HepG2 (cell line): ENCODE measurements around the gene SMPD3. TPM values are rescaled to one million over a fixed set of nuclear protein-coding genes. Genes with fewer than 3 reads are reported as not detected.

Source experiments
- EP300 ChIP-seq, 3 experiments: sonication (generic) in 1 of 3; formaldehyde crosslinking in 1 of 3; IDR thresholded peaks; 2 replicates each; pipeline versions ENCODE4 v1.5.1 to v1.6.1; 2011 to 2020; ENCODE audit warnings: low read depth in 2 of 3, low read length in 2 of 3, borderline replicate concordance in 1 of 3, improper control_type of control experiment in 1 of 3, mild to moderate bottlenecking in 1 of 3, missing genetic modification reagents in 1 of 3, moderate library complexity in 1 of 3
- HES4 ChIP-seq: sonication (generic); formaldehyde crosslinking; IDR thresholded peaks from 2 replicates; pipeline ENCODE4 v1.9.0; 2021; ENCODE audit warnings: mild to moderate bottlenecking, missing genetic modification reagents, borderline replicate concordance
- MAFF ChIP-seq: IDR thresholded peaks from 2 replicates; pipeline ENCODE4 v1.6.1; 2011; ENCODE audit warnings: low read depth, low read length, improper control_type of control experiment
- TBX3 ChIP-seq: fragments of 450-650 bp; IDR thresholded peaks from 2 replicates; pipeline ENCODE4 v1.6.1; 2017; ENCODE audit warnings: antibody characterized with exemption, mild to moderate bottlenecking, inconsistent platforms, borderline replicate concordance
- ZFP82 ChIP-seq: sonication (generic); formaldehyde crosslinking; IDR thresholded peaks from 2 replicates; pipeline ENCODE4 v1.5.1; 2020; ENCODE audit warnings: mild to moderate bottlenecking, missing genetic modification reagents, borderline replicate concordance
- ZNF354B ChIP-seq: sonication (generic); formaldehyde crosslinking; IDR thresholded peaks from 2 replicates; pipeline ENCODE4 v1.8.0; 2022; ENCODE audit warnings: mild to moderate bottlenecking, missing genetic modification reagents
- ZNF530 ChIP-seq: sonication (generic); formaldehyde crosslinking; IDR thresholded peaks from 2 replicates; pipeline ENCODE4 v1.5.0; 2020; ENCODE audit warnings: low read depth, mild to moderate bottlenecking, missing genetic modification reagents
- polyA plus RNA-seq, 8 experiments: library from polyadenylated mRNA; depleted of rRNA in 3 of 8; stranded (reverse) in 7 of 8; unstranded in 1 of 8; fragments of >200 nt; fragmentation: Illumina TruSeq in 4 of 8; extraction: Trizol in 4 of 8; gene quantifications; 2 replicates each; pipeline versions ENCODE4 v1.2.1 to v1.2.3, GENCODE V29; 2011 to 2016; ENCODE audit warnings: low read depth in 4 of 8, missing spikeins in 1 of 8, mixed read lengths in 1 of 8; ENCODE audit not compliant: insufficient read depth in 1 of 8
- total RNA-seq, 5 experiments: library from RNA; depleted of rRNA; stranded (reverse); fragments of >200 nt; fragmentation: Illumina TruSeq; extraction: Trizol; gene quantifications; 2 replicates each; pipeline ENCODE4 v1.2.3, GENCODE V29; 2016; ENCODE audit warnings: low read depth in 1 of 5
- TF ChIP-seq, protein P1 (sequence below): sonication (generic); formaldehyde crosslinking; IDR thresholded peaks from 2 replicates; pipeline ENCODE4 v1.4.0; 2020; ENCODE audit warnings: missing genetic modification reagents, borderline replicate concordance
- TF ChIP-seq, protein P2 (sequence below): sonication (generic); formaldehyde crosslinking; IDR thresholded peaks from 2 replicates; pipeline ENCODE4; 2020; ENCODE audit warnings: missing genetic modification reagents, mild to moderate bottlenecking, borderline replicate concordance
- TF ChIP-seq, protein P3 (sequence below): sonication (generic); formaldehyde crosslinking; IDR thresholded peaks from 2 replicates; pipeline ENCODE4 v1.8.1; 2023; ENCODE audit warnings: mild to moderate bottlenecking, missing genetic modification reagents
- TF ChIP-seq, protein P4 (sequence below): sonication (generic); formaldehyde crosslinking; IDR thresholded peaks from 2 replicates; pipeline ENCODE4 v1.5.1; 2020; ENCODE audit warnings: missing genetic modification reagents, mild to moderate bottlenecking, borderline replicate concordance
- TF ChIP-seq, protein P5 (sequence below): sonication (generic); formaldehyde crosslinking; IDR thresholded peaks from 2 replicates; pipeline ENCODE4 v1.4.0; 2020; ENCODE audit warnings: missing genetic modification reagents
- TF ChIP-seq, protein P6 (sequence below): sonication (generic); formaldehyde crosslinking; IDR thresholded peaks from 2 replicates; pipeline ENCODE4 v1.5.0; 2020; ENCODE audit warnings: missing genetic modification reagents

The SMPD3 gene
- total and polyA plus RNA-seq, 2 of the 13 experiments (the other 11 are each of a cell fraction or from before 2014, with no cell fraction given): 0.07 to 0.32 TPM

DNA sequence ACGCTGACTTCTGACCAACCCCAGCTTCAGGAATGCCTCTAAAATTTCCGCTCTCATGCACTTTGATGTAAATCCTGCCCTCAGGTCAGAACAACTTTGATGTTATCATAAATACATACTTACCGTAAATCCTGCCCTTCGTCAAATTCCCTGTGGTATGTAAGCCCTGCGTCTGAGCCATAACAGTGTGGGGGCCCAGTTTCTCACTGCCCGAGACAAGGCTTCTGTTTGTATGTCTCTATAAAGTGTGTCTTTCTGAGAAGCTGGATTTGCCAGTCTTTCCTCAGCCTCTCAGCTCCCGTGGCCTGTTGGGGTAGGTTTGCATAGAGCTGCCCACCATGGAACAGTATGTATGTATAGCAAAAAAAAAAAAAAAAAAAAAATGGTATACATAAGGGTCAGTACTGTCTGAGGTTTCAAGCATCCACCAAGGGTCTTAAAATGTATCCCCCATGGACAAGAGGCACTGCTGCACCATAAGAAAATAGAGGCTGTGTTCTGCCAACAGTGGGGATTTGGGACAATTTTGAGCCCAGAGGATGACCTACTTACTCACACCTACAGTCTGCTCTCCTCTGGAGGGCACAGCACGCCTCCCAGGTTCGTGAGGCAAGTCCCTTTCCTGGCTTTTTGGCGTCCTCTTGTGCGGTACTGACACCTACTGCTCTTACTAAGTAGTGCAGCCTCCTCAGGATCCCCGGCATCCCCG lies 120.0 kb downstream of the SMPD3 start (continued):
- TF ChIP-seq, protein P1, sequence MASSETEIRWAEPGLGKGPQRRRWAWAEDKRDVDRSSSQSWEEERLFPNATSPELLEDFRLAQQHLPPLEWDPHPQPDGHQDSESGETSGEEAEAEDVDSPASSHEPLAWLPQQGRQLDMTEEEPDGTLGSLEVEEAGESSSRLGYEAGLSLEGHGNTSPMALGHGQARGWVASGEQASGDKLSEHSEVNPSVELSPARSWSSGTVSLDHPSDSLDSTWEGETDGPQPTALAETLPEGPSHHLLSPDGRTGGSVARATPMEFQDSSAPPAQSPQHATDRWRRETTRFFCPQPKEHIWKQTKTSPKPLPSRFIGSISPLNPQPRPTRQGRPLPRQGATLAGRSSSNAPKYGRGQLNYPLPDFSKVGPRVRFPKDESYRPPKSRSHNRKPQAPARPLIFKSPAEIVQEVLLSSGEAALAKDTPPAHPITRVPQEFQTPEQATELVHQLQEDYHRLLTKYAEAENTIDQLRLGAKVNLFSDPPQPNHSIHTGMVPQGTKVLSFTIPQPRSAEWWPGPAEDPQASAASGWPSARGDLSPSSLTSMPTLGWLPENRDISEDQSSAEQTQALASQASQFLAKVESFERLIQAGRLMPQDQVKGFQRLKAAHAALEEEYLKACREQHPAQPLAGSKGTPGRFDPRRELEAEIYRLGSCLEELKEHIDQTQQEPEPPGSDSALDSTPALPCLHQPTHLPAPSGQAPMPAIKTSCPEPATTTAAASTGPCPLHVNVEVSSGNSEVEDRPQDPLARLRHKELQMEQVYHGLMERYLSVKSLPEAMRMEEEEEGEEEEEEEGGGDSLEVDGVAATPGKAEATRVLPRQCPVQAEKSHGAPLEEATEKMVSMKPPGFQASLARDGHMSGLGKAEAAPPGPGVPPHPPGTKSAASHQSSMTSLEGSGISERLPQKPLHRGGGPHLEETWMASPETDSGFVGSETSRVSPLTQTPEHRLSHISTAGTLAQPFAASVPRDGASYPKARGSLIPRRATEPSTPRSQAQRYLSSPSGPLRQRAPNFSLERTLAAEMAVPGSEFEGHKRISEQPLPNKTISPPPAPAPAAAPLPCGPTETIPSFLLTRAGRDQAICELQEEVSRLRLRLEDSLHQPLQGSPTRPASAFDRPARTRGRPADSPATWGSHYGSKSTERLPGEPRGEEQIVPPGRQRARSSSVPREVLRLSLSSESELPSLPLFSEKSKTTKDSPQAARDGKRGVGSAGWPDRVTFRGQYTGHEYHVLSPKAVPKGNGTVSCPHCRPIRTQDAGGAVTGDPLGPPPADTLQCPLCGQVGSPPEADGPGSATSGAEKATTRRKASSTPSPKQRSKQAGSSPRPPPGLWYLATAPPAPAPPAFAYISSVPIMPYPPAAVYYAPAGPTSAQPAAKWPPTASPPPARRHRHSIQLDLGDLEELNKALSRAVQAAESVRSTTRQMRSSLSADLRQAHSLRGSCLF: no peak
- no peak for TF ChIP-seq ZNF530 (CRISPR knock-in tag)
- TF ChIP-seq ZFP82: no peak
- TF ChIP-seq TBX3: no peak
- TF ChIP-seq, protein P2, sequence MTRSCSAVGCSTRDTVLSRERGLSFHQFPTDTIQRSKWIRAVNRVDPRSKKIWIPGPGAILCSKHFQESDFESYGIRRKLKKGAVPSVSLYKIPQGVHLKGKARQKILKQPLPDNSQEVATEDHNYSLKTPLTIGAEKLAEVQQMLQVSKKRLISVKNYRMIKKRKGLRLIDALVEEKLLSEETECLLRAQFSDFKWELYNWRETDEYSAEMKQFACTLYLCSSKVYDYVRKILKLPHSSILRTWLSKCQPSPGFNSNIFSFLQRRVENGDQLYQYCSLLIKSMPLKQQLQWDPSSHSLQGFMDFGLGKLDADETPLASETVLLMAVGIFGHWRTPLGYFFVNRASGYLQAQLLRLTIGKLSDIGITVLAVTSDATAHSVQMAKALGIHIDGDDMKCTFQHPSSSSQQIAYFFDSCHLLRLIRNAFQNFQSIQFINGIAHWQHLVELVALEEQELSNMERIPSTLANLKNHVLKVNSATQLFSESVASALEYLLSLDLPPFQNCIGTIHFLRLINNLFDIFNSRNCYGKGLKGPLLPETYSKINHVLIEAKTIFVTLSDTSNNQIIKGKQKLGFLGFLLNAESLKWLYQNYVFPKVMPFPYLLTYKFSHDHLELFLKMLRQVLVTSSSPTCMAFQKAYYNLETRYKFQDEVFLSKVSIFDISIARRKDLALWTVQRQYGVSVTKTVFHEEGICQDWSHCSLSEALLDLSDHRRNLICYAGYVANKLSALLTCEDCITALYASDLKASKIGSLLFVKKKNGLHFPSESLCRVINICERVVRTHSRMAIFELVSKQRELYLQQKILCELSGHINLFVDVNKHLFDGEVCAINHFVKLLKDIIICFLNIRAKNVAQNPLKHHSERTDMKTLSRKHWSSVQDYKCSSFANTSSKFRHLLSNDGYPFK (CRISPR knock-in tag): no peak
- TF ChIP-seq, protein P3, sequence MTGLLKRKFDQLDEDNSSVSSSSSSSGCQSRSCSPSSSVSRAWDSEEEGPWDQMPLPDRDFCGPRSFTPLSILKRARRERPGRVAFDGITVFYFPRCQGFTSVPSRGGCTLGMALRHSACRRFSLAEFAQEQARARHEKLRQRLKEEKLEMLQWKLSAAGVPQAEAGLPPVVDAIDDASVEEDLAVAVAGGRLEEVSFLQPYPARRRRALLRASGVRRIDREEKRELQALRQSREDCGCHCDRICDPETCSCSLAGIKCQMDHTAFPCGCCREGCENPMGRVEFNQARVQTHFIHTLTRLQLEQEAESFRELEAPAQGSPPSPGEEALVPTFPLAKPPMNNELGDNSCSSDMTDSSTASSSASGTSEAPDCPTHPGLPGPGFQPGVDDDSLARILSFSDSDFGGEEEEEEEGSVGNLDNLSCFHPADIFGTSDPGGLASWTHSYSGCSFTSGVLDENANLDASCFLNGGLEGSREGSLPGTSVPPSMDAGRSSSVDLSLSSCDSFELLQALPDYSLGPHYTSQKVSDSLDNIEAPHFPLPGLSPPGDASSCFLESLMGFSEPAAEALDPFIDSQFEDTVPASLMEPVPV (CRISPR knock-in tag): no peak
- TF ChIP-seq, protein P4, sequence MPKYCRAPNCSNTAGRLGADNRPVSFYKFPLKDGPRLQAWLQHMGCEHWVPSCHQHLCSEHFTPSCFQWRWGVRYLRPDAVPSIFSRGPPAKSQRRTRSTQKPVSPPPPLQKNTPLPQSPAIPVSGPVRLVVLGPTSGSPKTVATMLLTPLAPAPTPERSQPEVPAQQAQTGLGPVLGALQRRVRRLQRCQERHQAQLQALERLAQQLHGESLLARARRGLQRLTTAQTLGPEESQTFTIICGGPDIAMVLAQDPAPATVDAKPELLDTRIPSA (CRISPR knock-in tag): no peak
- TF ChIP-seq MAFF: no peak
- TF ChIP-seq HES4: no peak
- TF ChIP-seq ZNF354B (CRISPR knock-in tag): no peak
- TF ChIP-seq, protein P5, sequence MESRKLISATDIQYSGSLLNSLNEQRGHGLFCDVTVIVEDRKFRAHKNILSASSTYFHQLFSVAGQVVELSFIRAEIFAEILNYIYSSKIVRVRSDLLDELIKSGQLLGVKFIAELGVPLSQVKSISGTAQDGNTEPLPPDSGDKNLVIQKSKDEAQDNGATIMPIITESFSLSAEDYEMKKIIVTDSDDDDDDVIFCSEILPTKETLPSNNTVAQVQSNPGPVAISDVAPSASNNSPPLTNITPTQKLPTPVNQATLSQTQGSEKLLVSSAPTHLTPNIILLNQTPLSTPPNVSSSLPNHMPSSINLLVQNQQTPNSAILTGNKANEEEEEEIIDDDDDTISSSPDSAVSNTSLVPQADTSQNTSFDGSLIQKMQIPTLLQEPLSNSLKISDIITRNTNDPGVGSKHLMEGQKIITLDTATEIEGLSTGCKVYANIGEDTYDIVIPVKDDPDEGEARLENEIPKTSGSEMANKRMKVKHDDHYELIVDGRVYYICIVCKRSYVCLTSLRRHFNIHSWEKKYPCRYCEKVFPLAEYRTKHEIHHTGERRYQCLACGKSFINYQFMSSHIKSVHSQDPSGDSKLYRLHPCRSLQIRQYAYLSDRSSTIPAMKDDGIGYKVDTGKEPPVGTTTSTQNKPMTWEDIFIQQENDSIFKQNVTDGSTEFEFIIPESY: peak; percentile 62; the same call in 1 of the 2 replicates
- peak in 1 of 2 experiments; percentile 82; a peak in 2 of 4 replicates for TF ChIP-seq EP300 (IDR thresholded peaks at IDR 0.05; ENCODE audit: low read depth in 2 of 2, low read length in 2 of 2)
- peak; percentile 28; the same call in 1 of the 2 replicates for TF ChIP-seq EP300 (CRISPR knock-in tag; IDR thresholded peaks at IDR 0.05; ENCODE audit: borderline replicate concordance)
- TF ChIP-seq, protein P6, sequence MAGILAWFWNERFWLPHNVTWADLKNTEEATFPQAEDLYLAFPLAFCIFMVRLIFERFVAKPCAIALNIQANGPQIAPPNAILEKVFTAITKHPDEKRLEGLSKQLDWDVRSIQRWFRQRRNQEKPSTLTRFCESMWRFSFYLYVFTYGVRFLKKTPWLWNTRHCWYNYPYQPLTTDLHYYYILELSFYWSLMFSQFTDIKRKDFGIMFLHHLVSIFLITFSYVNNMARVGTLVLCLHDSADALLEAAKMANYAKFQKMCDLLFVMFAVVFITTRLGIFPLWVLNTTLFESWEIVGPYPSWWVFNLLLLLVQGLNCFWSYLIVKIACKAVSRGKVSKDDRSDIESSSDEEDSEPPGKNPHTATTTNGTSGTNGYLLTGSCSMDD (CRISPR knock-in tag): no peak
